IPS DF 6.9 (cell line): ENCODE results near the gene PAFAH1B1.

ENCODE experiments used
- DNase-seq: peaks from one replicate; pipeline ENCODE4 v3.0.0-alpha.2; 2013; ENCODE audit warnings: low read depth, low spot score
- H3K27ac ChIP-seq: one replicate; pipeline ENCODE4 v1.5.1; 2013; ENCODE audit warnings: low read length, control low read depth
- H3K27me3 ChIP-seq: 2 replicates; pipeline ENCODE4 v1.6.1; 2013; ENCODE audit warnings: mild to moderate bottlenecking, low read length; ENCODE audit not compliant: control insufficient read depth, insufficient read depth
- H3K36me3 ChIP-seq: 2 replicates; pipeline ENCODE4 v1.6.1; 2013; ENCODE audit warnings: low read length; ENCODE audit not compliant: control insufficient read depth, insufficient read depth
- H3K4me1 ChIP-seq: 2 replicates; pipeline ENCODE4 v1.6.1; 2013; ENCODE audit warnings: low read length; ENCODE audit not compliant: control insufficient read depth, insufficient read depth
- H3K4me3 ChIP-seq: 2 replicates; pipeline ENCODE4 v1.5.1; 2013; ENCODE audit warnings: mild to moderate bottlenecking, low read length
- H3K9me3 ChIP-seq: 2 replicates; pipeline ENCODE4 v1.6.1; 2013; ENCODE audit warnings: low read length, inconsistent platforms; ENCODE audit not compliant: control insufficient read depth, insufficient read depth
- WGBS: extraction: QIAGEN DNeasy Blood & Tissue Kit; methylation state at CpG from one replicate; pipeline ENCODE4 v1.1.7; 2013; ENCODE audit warnings: mixed read lengths, missing lambda C conversion rate; ENCODE audit not compliant: insufficient read length, insufficient coverage; 5-methylcytosine and 5-hydroxymethylcytosine counted together

Gene PAFAH1B1

GRCh38 chr17:2594722-2595599, 1.5 kb downstream of the PAFAH1B1 start:
- DNase-seq = no peak
- no peaks in the 10 kb centered on the region for H3K36me3 ChIP-seq

GRCh38 chr17:2595716-2596115, 2.3 kb downstream of the PAFAH1B1 start:
- DNase-seq = no peak
- no peaks in the 10 kb centered on the region for H3K9me3 ChIP-seq
- H3K36me3 ChIP-seq = no peaks in the 10 kb centered on the region
- H3K4me1 ChIP-seq = no peaks in the 10 kb centered on the region
- H3K27me3 ChIP-seq = no peaks in the 10 kb centered on the region
- H3K4me3 ChIP-seq = no peak overlapping the region
- H3K27ac ChIP-seq = no peak overlapping the region
- no CpG with 5 or more reads among the region's 4 CpGs for WGBS

More at GRCh38 chr17:2594722-2595599, 1.5 kb downstream of the PAFAH1B1 start:
- no peak overlapping the region for H3K27ac ChIP-seq
- H3K4me1 ChIP-seq = no peaks in the 10 kb centered on the region
- peak overlapping the region; percentile 73 for H3K4me3 ChIP-seq
- WGBS = no CpG with 5 or more reads among the region's 16 CpGs
- no peaks in the 10 kb centered on the region for H3K27me3 ChIP-seq
- H3K9me3 ChIP-seq = no peaks in the 10 kb centered on the region

GRCh38 chr17:2598166-2598565, 4.7 kb downstream of the PAFAH1B1 start:
- no peaks in the 10 kb centered on the region for H3K27me3 ChIP-seq
- no peak overlapping the region for H3K27ac ChIP-seq
- no CpG with 5 or more reads among the region's 8 CpGs for WGBS
- DNase-seq = no peak
- H3K9me3 ChIP-seq = no peaks in the 10 kb centered on the region
- no peaks in the 10 kb centered on the region for H3K36me3 ChIP-seq
- H3K4me3 ChIP-seq = no peak overlapping the region
- no peaks in the 10 kb centered on the region for H3K4me1 ChIP-seq

GRCh38 chr17:2602597-2603017, 9.2 kb downstream of the PAFAH1B1 start:
- Histone ChIP-seq H3K4me3 (no peak overlapping the region), H3K27ac (no peak overlapping the region), H3K27me3 (no peaks in the 10 kb centered on the region), H3K36me3 (no peaks in the 10 kb centered on the region), H3K4me1 (no peaks in the 10 kb centered on the region), H3K9me3 (no peaks in the 10 kb centered on the region)
- DNase-seq = no peak
- WGBS = 100% methylated on average over 3 of the region's 6 CpGs

- H3K27me3 ChIP-seq = no peaks in the 10 kb centered on the region
- no CpG with 5 or more reads among the region's 6 CpGs for WGBS
- H3K4me3 ChIP-seq = no peak overlapping the region
- no peak for DNase-seq
- no peaks in the 10 kb centered on the region for H3K9me3 ChIP-seq
- H3K27ac ChIP-seq = no peak overlapping the region
- H3K4me1 ChIP-seq = peaks cover 2% of the 10 kb centered on the region; the same call in 1 of the 2 replicates
- no peaks in the 10 kb centered on the region for H3K36me3 ChIP-seq
Observed at GRCh38 chr17:2608350-2608913, 15.0 kb downstream of the PAFAH1B1 start.

- H3K27me3 ChIP-seq = no peaks in the 10 kb centered on the region
- no CpG with 5 or more reads among the region's 7 CpGs for WGBS
Observed at GRCh38 chr17:2609091-2609490, 15.6 kb downstream of the PAFAH1B1 start.

GRCh38 chr17:2610195-2611175, 17.0 kb downstream of the PAFAH1B1 start:
- no peak for DNase-seq
- Histone ChIP-seq H3K27me3 (no peaks in the 10 kb centered on the region), H3K4me1 (peaks cover 3% of the 10 kb centered on the region; the same call in 1 of the 2 replicates), H3K27ac (no peak overlapping the region), H3K9me3 (no peaks in the 10 kb centered on the region), H3K36me3 (no peaks in the 10 kb centered on the region), H3K4me3 (no peak overlapping the region)
- no CpG with 5 or more reads among the region's 3 CpGs for WGBS

More at GRCh38 chr17:2609091-2609490, 15.6 kb downstream of the PAFAH1B1 start:
- Histone ChIP-seq H3K36me3 (no peaks in the 10 kb centered on the region), H3K4me1 (peaks cover 3% of the 10 kb centered on the region; the same call in 1 of the 2 replicates), H3K27ac (no peak overlapping the region), H3K4me3 (no peak overlapping the region), H3K9me3 (no peaks in the 10 kb centered on the region)
- DNase-seq = no peak

- WGBS = 100% methylated on average over 4 of the region's 7 CpGs
- no peaks in the 10 kb centered on the region for H3K9me3 ChIP-seq
- no peaks in the 10 kb centered on the region for H3K27me3 ChIP-seq
- no peak for DNase-seq
- no peak overlapping the region for H3K27ac ChIP-seq
- H3K36me3 ChIP-seq = no peaks in the 10 kb centered on the region
- H3K4me3 ChIP-seq = no peak overlapping the region
- H3K4me1 ChIP-seq = peaks cover 3% of the 10 kb centered on the region; the same call in 1 of the 2 replicates
Observed at GRCh38 chr17:2611627-2612026, 18.2 kb downstream of the PAFAH1B1 start.

GRCh38 chr17:2612630-2613029, 19.2 kb downstream of the PAFAH1B1 start:
- H3K36me3 ChIP-seq = no peaks in the 10 kb centered on the region
- no peak for DNase-seq
- H3K9me3 ChIP-seq = no peaks in the 10 kb centered on the region
- peaks cover 3% of the 10 kb centered on the region; the same call in 1 of the 2 replicates for H3K4me1 ChIP-seq
- no CpG with 5 or more reads among the region's 7 CpGs for WGBS
- no peak overlapping the region for H3K27ac ChIP-seq
- no peak overlapping the region for H3K4me3 ChIP-seq
- H3K27me3 ChIP-seq = no peaks in the 10 kb centered on the region
